ENCODE results near the gene SCN8A.

The SCN8A gene

DNA sequence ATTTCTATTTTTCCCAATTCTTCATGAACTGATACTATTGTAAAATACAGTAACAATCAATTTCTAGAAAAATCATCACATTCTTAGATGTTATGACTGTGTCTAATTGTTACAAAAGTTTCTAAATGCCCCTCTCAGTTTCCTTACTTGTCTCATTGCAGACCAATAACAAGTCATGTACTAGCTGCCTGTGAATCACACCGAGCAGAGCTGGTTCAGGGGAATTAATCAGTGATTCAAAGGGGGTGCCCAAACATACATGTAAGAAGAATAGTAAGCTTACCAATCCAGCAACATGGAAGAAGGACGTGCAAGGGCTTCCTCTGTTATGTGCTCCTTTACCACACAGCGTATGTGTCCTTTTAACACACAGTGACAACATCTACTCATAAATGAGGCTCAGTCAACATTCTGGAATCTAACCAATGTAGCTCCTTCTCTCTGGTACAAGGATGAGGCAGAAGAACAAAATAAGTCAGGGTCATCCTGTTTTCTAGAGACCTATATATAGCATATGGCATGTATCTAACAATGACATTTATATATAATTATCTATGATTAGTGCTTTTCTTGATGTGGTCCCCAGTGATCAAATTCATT is 126.4 kb downstream of the SCN8A start:
- no peak for DNase-seq (ENCODE audit: low spot score)

DNA sequence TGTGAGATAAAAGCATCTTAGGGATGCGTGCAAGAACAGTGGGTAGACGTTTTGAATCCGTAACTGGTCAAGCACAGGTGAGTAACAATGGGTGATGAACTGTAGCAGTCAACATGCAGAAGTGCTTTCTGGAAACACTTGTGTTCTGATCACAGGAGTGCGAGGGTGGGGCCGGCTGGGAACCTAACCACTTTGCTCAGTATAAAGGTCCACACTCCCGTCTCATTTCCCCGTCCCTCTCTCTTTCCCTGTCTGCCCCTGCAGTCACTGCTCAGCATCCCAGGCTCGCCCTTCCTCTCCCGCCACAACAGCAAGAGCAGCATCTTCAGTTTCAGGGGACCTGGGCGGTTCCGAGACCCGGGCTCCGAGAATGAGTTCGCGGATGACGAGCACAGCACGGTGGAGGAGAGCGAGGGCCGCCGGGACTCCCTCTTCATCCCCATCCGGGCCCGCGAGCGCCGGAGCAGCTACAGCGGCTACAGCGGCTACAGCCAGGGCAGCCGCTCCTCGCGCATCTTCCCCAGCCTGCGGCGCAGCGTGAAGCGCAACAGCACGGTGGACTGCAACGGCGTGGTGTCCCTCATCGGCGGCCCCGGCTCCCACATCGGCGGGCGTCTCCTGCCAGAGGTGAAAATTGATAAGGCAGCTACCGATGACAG is 130.4 kb downstream of the SCN8A start:
- peak; percentile 40 for DNase-seq (ENCODE audit: low spot score)

DNA sequence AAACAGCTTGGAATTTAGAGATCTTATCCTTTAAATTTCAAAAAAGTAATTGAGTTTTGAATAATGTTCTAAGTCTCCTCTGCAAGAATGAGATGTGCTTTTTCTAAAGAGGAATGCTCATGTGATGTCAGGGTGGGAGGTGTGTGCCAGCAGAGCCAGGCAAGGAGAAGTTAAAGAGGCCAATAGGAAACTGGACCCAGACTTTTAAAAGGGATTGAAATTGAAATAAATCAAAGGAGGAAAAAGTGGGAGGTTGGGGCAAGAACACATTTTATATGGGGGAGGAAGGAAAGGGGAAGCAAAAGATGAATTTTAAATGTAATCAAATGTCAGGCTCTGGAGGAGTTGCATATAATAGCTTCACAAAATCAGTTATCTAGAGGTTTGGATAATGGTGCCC is 131.4 kb downstream of the SCN8A start:
- DNase-seq (ENCODE audit: low spot score), result no peak

DNA sequence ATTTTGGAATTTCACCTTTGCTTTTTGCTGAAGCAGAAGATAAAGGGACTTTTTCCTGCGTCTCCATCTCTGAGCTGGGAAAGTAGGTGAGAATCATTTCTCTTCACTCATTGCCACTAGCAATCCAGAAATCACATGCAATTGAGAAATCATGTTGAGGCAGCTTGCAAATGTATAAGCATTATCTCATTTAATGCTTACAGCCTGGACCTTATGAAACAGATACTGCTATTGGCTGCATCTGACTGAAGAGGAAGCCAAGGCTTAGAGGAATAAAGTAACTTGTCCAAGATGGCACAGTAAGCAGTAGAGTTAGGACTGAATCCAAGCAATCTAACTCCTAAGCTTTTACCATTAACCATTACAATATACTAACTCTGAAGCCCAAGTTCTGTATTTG is 135.1 kb downstream of the SCN8A start:
- DNase-seq (ENCODE audit: low spot score), result no peak

DNA sequence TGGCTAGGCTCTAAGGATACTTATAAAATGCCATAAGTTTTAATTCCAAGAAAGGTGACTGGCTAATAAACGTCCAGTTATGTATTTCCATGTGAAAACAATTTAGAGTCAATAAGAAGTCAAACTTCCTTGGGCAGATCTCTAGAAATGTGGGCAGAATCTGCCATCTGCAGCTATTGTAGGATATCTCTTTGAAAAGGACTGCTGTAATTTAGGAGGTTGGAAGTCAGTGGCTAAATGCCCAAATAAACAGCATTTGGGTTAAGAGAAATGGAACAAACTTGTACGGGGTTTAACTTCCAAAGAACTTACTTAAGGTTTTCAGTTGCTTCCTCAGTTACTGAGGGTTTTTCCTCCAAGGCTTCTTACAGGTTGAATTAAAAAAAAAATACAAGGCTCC is 135.9 kb downstream of the SCN8A start:
- no peak for DNase-seq (ENCODE audit: low spot score)

DNA sequence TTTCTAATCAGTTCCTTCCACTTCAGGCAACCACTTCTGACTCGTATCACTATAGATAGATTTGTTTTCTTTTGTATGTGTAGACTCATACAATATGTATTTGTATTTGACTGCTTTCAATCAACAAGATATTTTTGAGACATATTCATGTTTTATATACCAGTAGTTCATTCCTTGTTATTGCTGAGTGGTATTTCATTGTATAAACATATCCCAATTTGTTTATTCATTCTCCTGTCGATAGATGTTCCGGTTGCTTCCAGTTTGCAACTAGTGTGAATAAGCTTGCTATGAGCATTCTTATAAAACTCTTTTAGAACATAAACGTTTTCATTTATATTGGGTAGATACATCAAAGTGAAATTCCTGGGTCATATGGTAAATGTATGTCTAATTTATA is 138.3 kb downstream of the SCN8A start:
- no peak for DNase-seq (ENCODE audit: low spot score)

DNA sequence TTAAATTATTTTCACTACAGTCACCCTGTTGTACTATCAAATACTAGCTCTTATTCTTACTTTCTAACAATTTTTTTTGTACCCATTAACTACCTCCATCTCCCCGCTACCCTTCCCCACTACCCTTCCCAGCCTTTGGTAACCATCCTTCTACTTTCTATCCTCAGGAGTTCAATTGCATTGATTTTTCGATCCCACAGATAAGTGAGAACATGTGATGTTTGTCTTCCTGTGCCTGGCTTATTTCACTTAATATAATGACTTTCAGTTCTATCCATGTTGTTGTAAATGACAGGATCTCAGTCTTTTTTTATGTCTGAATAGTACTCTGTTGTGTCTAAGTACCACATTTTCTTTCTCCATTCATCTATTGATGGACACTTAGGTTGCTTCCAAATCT is 139.7 kb downstream of the SCN8A start:
- DNase-seq (ENCODE audit: low spot score), result no peak

DNA sequence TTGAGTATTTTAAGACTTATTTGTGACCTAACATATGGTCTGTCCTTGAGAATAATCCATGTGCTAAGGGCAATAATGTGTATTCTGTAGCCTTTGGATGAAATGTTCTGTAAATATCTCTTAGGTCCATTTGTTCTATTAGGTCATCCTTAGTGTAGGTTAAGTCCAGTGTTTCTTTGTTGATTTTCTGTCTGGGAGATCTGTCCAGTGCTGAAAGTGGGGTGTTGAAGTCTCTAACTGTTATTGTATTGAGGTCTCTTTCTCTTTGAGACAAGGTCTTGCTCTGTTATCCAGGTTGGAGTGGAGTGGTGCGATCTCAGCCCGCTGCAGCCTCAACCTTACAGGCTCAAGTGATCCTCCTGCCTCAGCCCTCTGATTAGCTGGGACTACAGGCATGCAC is 149.5 kb downstream of the SCN8A start:
- no peak for DNase-seq (ENCODE audit: low spot score)

DNA sequence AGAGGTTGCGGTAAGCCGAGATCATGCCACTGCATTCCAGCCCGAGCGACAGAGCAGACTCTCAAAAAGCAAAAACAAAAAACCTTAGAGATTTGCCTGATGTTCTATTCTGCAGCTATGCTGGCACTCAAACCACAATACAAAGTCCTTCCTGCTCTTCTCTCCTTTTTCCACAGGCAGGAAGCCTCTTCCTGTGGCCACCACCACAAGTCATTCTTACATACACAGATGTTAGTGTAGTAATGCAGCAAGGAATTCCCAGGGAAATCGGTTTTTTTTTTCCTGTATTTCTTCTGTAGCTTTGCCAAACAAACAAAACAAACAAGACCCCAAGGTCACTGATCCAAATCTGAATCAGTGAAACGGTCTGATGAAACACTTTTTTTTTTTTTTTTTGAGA is 153.2 kb downstream of the SCN8A start:
- DNase-seq (ENCODE audit: low spot score), result no peak

DNA sequence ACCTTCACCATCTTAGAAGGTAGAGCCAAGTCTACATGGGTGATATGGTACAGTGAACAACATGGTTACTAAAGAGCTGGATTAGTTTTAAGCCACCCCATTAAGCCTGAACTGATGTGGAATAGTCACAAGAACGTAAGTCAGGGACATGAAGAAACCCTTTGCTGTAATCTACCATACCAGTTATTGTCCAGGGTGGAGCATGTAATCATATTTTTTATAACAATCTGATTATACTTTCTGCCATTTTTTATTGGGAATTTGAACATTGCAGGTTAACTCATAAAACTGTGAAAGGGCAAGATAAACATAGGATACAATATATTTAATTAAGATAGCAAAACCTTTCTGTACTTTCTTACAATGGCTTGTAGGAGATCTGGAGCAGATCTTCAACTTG is 153.9 kb downstream of the SCN8A start:
- DNase-seq (ENCODE audit: low spot score), result no peak

DNA sequence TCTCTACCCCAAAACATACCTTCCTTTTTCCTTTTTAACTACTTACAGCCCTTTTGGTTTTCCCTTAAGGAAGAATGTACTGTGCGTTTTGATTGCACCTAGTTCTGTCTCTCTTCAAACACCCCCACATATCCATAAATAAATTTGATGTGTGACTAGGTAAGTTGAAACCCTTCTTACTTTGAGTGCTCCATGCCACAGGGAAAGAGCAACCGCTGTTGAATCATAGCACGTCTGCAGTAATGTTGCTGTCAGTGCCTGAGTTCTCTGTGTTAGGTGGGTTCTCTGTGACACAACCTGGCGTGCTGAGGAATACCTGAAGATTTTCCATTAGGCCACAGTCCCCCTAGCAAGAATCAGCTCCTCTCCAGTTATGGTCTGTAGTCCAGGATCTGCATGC is 155.4 kb downstream of the SCN8A start:
- DNase-seq (ENCODE audit: low spot score), result no peak

DNA sequence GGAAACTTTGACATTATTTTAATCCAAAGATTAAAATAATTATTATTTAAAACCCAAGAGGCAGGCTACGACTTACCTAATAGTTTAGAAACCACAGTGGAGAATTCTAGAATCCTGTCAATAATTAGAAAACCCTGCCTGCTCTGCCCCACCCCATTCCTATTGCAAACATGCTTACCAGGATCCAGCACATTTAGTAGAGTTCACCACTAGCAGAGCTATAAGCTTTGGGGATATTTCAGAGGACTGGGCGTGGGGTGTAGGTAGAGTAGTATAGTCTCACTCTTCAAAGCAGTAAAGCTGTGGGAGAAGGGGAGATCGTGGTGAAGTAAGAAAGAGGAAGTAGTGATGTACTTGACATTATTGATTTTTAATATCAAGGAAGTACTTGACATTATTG is 157.2 kb downstream of the SCN8A start:
- DNase-seq (ENCODE audit: low spot score), result no peak

DNA sequence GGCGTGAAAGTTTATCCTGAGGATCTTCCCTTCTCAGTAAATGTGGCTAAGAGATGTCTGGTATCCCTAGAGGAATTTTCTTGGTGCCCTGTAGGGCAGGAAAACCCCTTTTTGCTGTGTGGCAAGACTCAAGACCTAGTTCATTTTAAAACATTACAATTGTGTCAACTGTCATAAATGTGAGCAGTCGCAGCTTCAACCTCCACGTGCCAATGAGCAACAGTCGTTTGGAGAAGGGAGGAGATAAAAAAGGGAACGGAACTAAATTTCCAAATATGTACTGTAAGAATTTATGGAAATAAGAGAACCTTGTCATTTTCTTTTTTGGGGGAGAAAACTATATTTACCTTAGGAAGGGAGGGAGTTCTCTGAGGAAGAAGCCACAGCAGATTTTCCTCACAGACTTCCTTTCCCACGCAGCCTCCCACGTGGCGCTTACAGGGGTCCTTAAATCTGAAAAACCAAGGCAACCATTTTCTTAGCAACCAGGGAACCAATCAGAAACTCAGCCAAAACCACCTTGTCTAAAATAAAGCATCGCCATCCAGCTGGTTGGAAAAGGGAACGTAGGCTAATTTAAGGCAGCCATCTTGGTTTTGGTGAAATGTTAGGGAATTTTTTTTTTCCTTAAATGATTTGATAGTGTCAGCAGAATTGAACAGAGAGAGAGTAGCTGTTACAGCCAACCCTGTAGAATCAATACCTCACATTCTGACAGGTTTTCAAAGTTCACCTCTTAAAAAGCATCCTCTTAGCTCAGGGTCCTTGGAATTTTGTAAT is 158.4 kb downstream of the SCN8A start:
- peak; percentile 56 for DNase-seq (ENCODE audit: low spot score)

DNA sequence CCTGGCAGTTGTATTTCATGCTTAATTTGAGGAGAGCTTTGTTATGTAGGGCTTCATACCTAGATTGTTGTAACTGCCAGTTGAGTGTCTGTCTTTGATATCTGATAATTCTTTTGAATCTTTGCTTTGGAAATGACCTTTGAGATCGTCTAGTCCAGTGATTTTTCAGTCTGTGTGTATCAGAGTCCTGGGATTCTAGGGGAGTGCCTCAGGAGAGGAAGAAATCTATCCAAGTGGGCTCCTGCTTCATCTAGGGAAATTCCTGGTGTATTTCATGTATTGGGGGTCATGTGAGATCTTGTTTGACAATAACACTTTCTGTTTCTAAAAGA is 158.9 kb downstream of the SCN8A start:
- DNase-seq (ENCODE audit: low spot score), result no peak

DNA sequence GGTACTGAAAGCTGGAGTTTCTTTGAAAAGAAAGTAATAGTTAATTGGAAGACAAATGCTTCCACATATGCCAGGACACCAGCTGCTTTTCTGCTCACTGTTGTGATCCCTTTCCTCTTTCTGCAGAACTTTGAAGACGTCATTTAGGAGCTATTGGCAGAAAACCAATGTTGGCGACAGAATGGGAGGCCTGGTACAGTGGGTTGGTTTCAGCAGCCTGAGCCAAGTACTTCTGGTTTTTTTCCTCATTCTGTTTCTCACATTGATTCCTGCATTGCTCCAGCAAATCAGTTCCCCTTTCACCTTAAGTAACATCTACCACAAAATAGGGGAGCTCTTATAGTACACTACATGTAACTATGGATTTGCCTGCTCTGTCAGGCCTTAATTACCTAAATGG is 160.6 kb downstream of the SCN8A start:
- DNase-seq (ENCODE audit: low spot score), result peak; percentile 94

DNA sequence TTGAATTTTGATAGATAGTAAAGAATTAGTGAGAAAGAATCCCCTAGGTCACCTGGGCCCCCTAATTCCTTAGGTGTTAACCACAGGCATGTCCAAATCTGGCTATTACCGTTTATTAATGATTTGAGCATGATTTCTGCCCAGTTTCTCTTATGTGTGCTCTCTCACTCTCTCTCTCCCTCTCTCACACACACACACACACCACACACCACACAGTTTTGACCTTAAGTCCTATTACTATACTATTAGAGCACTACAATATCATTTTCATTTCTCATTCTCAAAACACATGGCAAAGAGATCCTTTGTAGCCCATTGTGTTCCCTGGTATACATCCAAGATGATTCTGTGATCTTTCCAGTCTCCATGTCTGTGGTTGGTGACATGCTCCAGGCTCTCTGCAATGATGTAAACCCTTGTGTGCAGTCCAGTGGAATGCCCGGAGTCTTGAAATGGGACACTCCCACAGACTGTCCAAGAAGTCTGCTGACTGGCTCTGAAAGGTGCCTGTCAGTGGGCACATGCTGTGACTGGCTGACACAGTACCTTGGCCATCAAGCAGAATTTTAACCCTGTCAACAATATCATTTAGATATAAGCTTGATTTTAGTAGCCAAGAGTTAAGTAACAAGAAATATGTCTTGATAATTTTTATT is 161.3 kb downstream of the SCN8A start:
- DNase-seq (ENCODE audit: low spot score), result peak; percentile 93

DNA sequence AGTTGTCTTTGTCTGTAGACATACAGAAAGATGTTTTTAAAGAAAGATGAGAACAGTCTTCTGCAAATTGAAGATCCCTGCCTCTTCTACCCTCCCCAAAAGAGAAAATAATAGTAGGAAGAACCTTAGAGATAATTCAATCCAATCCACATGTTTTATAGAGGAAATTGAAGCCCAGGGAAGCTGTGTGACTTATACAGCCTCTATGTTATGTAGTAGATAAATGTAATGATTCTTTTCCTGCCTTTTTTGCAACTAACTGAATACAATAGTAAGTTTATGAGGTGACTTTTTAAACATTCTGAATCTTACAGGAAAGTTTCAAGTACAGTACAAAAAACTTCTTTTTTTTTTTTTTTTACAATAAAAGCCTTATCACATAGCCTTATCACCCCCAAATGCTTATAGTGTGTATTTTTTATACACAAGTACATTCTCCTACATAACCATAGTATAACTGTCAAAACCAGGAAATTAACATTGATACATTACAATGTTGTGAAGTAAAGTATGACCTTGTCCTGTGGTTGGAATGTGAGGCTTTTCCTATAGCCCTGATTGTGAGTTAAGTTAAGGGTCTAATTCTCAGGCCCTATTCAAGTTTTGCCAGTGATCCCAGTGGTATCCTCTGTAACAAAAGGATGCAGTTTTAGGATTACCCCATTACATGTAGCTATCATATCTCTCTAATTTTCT is 163.1 kb downstream of the SCN8A start:
- no peak for DNase-seq (ENCODE audit: low spot score)

DNA sequence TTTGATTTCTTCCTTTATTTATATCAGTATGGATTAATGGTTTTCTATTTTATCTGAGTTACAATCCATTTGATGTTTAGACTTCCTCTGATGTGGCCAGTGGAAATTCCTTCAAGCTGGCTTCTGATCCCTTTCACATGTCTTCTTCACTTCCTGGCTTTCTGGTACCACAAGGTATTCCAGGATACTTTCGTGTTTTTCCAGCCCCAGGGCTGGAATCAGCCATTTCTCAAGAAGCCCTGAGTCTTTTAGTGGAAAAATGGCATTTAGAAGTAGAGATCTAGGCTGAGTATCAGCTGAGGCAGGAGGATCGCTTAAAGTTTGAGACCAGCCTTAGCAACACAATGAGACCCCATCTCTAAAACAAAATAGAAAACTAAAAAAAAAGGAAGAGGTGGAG is 164.2 kb downstream of the SCN8A start:
- DNase-seq (ENCODE audit: low spot score), result no peak

DNA sequence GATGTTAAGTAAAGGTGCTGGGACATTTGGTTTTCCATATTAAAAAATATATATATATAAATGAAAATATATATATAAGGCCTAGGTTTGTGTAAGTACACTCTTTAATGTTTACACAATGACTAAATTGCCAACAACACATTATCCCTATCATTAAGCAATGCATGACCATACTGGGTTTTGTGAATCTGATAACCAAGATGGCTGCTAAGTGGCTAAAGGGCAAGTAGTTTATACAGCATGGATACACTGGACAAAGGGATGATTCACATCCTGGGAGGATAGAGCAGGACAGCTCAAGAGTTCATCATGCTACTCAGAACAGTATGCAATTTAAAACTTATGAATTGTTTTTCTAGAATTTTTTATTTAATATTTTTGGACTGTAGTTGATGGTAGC is 168.1 kb downstream of the SCN8A start:
- no peak for DNase-seq (ENCODE audit: low spot score)

DNA sequence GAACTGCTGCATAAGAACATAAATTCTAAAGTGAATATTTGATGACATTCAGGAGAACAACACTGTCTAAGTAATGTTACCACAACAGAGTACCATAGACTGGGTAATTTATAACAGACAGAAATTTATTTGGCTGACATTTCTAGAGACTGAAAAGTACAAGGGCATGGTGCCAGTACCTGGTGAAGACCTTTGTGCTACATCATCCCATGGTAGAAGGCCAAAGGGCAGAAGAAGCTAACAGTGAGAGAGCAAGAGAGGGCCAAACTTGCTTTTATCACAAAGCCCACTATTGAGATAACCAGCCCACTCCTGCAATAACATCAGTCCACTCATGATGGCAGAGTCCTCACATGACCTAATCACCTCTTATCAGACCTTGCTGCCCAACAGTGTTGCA is 168.7 kb downstream of the SCN8A start:
- no peak for DNase-seq (ENCODE audit: low spot score)

DNA sequence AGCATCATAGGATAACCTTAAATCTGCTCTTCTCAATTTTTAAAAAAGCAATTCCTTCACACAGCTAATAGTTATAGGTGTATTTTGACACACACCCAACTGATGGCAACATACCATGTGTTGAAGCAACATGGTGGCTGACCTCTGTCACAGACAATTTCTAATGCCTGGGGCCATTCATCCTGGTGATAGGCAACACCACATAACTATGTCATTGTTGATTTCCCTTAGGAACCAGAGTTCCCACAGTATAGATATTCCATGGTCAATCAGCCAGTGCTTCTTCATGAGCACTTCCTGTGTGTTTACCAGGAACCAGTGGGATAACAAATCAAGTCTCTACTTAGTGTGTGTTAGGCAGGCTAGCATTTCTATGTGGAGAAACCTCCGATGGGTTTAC is 169.2 kb downstream of the SCN8A start:
- no peak for DNase-seq (ENCODE audit: low spot score)

DNA sequence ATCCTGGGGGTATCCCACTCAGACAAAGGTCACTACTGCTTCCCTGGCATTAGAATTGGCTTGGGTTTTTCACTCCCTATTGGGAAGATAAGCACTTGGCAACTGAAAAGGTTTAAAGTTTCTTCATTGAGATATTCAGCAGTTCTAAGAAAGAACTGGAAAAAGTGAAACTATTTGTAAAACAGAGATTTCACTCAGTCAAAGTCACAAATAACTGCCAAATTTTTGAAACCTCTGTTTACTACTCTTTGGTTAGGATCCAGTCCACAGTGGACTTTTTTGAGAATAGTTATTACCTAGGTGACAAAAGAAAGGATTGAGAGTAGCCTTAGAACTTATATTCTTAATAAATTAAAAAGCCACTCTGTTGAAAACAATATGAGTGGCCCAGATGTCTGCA is 172.7 kb downstream of the SCN8A start:
- DNase-seq (ENCODE audit: low spot score), result no peak
